NCI-H2196 treated with DMSO at 0.1 percent for 48 hours (cell line): ENCODE measurements around the gene FLRT3.

Source experiments
- DNase-seq: peaks from one replicate; lab custom pipeline; 2025; ENCODE audit not compliant: unreplicated experiment; lab: John Stamatoyannopoulos, UW

FLRT3 gene

DNA sequence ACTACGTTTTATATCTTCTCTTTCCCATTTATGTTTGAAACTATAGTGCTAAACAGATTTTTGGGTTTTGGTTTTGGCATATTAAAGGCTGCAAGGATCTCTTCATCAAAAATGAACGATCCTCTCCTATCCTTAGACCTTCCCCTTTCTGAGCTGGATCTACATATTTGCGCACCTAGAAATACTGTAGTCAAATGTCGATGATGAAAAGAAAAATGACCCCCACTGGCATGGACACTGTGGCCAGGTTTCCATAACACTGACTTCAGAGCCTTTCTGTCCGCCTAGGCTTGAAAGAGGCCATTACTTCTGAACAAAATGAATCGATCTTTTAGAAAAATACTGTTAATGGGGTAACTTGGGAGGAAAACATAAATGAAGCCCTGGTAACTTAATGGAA, 5.8 kb downstream of the FLRT3 start:
- DNase-seq, result no peak

DNA sequence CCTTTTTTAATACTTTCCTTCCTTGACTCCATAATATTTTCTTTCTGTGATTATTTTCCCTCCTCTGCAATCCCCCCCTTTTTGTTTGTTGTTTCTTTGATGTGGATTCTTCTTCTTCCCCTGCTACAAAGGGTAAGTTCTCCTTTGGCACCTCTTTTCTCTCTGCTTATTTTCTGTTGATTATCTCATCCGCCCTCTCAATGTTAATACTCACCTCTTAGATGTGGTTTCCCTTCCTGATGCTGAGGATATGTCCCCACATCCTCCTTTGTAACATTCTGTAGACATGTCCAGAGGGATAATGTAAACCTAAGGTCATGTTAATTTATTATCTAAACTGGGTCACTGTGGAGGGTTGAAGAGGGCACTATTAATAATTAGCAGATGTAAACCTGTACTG, 17.7 kb downstream of the FLRT3 start:
- no peak for DNase-seq

DNA sequence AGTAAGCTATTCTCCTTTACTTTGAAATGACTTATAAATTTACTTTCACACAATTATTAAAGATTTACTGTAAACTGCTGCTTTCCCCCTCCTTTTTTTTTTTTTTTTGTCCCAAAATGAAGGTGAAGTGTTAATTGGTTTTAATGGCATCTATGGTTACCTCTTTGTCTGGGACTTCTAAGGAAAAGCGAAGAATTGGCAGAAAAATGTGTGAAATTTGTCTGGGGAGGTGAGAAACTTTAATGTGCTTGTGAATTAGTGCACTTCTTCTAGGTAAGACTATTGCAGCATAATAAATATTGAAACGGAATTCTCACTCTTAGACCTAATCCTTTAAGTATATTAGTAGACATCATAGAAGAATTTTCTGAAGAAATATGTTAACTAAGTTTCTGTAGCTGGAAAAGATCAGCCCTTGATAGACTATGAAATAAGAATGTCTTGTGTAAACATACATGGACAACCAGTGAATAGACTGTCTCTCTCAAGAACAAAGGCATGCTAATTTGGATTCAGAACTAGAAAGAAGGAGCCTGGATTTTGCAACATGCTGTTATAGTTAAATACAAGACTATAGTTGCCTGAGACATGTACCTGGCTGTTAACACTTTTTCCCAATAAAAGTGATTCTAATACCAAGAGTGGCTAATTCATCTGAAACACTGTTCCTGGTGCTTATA, 23.9 kb downstream of the FLRT3 start:
- DNase-seq, result no peak

DNA sequence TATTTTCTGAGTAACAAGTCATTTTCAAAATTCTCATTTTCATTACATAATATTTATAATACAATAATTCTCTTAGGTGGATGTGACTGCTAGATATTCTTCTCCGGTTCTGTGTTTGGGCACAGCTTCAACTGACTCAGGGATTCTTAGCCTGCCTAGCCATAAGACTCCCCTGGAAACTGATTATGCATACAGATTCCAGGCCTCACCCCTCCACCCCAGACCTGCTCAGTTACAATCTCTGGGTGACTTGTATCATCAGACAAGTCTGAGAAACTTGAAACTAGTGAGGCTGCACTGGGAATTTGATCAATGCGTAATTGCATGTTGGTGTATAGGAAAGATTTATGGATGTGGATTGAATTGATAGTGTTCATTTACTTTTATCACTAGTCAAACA, 25.4 kb downstream of the FLRT3 start:
- DNase-seq, result no peak

DNA sequence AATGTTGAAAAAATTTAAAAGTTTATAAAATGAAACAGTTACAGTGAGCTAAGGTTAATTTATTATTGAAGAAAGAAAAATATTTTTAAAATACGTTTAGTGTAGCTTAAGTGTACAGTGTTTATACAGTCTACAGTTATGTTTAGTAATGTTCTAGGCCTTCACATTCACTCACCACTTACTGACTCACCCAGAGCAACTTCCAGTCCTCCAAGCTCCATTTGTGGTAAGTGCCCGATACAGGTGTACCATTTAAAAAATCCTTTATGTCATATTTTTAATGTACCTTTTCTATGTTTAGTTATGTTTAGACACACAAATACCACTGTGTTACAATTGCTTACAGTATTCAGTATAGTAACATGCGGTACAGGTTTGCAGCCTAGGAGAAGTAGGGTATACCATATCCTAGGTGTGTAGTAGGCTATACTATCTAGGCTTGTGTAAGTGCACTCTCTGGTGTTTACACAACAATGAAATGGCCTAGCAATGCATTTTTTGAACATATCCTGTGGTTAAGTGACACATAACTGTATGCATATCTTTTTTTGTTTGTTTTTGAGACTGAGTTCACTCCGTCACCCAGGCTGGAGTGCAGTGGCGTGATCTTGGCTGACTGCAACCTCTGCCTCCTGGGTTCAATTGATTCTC, 26.3 kb downstream of the FLRT3 start:
- DNase-seq, result no peak

DNA sequence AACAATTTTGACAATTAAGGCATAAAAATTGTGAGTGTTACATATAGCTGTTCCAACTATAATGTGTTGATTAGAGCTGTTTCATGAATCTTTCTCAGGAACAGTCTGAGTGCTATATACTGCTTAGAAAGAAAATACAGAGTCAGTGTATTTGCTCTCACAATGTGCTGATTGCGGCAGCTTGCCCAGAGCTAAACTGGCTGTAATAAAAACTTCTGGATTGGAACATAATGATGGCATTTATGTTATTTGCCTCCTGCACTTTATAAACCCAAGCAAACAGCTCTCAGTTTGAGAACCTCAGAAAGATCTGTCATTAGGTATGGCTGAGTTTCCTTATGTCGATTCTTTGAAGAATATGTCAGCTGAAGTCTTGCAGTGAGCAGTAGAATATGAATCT, 29.5 kb downstream of the FLRT3 start:
- DNase-seq, result no peak

DNA sequence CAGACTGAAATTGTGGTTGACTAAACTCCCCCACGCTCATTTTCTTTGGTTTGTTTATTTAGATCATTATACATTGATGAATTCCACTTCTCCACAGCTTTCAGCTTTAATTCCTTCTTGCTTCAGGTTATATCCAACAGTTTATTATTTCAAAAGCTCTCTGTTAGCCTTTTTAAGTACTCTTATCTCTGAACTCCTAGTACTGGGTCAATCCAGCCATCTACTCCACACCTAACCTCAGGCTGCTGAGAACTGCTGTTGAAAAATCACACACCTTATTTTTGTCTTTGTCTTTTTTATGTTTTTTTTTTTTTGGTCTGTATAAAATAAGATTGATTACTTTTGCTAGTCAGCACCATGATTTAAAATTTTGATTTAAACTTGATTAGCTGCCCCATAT, 32.9 kb downstream of the FLRT3 start:
- DNase-seq, result no peak

DNA sequence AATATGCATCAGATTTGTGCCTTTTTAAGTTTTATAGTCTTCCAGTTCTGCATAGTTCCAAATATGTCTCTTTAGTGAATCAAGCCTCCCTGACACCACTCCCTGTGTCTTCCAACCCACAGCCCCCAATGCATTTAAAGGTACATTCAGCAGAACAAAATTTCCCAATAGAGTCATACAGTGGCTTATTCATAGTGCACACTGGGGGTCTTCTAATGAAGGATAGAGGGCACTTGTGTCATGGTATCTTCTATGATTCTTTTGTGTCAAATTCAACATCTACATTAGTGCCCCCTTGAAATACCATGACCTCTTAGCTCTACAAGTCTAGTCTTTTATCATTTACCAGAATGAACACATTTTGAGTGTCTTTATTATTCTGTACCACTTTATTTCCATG, 33.8 kb downstream of the FLRT3 start:
- no peak for DNase-seq

DNA sequence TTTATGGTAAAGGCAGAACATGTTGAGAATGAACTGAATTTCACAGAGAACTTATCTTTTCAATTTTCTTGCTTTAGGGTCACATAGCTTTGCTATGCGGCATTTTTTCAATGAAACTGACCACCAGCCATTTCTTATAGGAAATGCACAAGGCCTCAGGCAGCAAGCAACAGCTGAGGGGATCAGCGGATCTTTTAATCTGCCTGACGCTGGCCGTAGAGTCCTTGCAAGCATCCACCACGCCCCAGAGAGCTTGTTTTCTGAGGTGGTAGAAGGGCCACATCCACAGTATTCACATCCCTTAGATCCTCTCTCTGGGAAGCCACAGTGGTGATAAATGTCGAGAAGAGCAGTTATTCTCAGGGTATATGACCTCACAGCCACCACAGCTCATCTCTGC, 34.3 kb downstream of the FLRT3 start:
- DNase-seq, result no peak

DNA sequence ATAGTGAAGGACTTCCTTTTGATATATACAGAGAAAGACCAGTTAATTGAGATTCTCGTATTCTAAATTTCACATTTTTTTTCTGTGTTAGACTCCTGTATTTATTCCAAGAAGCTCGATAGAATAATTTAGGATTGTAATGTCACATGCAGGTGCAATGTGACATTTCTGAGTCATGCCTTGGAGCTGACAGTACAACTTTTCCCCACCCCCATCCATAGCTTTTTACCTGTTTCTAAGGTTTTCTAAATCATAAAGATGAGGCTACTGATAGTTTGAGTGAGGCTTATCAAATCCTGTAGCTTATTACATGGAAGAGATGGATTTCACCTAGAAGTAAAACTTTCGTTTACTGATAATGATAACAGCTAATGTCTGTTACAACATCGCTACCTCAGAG, 37.6 kb downstream of the FLRT3 start:
- no peak for DNase-seq

DNA sequence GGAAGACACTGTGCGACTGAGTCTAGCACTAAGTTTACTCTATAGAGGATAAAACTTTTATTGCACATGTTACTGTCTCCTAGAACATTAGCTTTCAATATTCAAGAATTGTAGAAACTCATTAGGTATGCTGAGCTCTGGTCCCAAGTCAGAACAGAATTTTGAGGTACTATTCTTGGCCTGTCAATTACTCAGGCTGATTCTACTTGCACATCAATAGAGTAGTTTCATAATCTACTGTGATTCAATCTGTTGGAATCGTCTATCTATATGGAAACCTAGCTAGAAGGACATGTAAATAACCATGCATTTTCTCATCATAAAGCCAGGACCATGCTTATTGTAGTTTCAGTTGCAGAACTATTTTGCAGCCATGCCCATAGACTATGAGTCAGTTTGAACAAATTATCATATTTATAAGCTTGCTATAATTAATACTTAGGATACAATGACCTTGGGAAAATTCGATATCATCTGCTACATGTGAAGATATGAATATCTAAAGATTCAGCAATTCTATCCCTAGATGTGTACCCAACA, 41.6 kb downstream of the FLRT3 start:
- DNase-seq, result no peak

DNA sequence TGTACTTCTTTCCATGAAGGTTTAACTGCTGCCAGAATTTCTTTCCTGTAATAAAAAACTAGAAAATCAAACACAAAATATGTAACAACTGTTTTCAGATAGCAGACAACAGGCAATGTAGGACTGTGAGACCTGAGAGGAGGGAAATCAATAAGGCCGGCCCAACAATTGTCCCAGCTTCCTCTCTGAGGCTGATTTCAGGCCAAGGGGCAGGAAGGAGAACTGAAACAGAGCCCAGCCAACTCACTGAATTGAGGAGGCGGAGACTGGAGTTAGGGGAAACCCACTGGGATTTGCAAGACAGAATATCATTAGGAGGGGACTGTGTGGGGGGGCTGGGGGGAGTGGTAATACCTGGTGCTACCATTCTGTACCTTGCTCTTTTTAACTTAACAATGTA, 42.2 kb downstream of the FLRT3 start:
- no peak for DNase-seq

DNA sequence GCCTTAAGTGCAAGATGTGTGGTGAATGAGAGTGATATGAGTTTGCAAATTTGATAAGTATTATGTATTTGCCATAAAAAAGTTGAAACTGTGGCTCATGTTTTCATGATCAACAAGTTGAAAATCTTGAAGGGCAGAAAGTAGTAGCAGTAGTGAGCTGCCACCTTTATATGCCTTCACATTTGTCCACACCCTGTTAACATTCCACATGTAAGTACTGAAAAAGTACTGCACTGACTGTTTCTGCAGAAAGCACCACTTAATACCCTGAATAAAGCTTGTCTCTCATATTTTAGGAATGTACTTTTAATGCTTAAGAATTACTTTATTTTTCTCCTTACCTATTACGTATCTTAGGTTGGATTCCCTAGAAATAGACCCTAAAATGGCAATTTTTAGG, 45.9 kb downstream of the FLRT3 start:
- no peak for DNase-seq

DNA sequence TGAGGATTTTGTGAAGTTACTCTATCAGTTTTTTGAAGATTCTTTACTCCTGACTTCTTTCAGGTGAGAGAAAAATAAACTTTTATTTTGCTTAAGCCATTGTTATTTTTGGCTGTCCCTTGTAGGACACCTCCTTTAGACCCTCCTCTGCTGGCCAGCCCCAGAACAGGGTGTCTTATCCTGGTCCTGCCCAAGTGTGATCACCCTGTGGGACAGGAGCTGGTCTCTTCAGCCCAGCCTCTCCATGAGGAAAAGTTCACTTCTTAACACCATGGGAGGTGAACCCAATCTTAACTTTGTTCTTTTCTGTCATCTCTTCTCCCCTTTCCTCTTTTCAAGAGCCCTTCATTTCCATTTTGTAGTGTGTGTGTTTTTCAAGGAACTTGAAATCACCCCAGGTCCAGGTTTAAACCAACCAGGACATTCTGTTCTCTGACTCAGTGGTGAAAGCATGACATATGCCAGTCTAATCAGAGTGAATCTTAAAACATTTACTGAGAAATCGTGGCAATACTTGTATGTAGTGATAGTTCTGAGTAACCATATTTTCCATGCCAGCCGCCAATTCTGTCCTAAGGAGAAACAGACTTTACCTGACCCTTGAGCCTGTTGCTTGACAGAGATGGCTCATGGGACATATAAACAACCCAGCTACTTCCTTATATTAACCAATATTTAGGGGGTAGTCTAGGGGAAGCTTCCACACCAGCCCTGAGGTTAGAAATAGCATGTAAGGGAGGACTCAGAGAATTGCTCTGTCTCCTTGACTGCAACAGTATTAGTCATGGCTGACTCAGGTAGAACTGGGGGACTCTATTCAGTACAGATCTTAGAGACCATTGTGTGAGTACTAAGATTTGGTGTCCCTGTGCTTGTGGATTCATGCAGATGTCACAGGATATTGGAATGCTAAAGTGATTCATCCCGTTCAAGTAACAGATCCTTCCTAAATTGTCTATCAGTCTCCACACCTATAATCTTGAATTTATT, 48.8 kb downstream of the FLRT3 start:
- no peak for DNase-seq

DNA sequence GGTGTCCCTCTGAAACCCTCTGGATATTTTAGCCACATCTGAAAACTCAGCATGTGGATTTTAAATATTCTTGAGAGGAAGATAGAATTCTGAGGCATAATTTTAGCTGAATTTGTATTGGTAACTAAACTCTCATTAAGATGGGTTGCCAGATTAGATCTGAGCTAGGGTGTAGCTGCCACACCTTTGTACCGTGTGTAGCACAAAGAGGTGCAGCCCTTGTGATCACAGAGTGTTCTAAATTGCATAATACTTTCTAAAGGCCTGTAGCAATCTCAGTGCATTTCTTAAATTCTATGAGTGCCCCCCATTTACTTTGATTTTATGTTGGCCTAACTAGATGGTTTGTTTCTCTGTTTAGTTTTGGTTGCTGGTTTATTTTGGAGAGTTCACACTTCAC, 53.0 kb downstream of the FLRT3 start:
- DNase-seq, result no peak

DNA sequence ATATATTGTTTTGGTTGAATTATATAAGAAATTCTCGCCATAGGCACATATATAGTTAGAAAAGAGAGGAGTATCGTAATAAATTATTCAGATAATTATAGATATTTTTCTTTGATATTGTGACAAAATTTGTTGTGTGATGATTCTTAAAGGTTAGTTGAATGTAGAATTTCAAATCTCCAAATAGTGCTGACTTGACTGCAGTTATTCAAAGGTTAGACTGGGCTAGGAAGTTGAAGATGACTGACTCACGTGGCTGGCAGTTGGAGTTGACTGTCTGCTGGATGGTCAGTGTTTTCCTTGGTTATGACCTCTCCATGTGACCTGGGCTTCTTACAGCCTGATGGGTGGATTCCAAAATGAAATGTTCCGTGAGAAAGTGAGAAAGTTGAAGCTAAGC, 55.3 kb downstream of the FLRT3 start:
- no peak for DNase-seq
